ENCODE data around the gene MGA.
A peak's percentile ranks its signal among the peaks of the same experiment; 100 is the strongest.

Gene MGA

DNA sequence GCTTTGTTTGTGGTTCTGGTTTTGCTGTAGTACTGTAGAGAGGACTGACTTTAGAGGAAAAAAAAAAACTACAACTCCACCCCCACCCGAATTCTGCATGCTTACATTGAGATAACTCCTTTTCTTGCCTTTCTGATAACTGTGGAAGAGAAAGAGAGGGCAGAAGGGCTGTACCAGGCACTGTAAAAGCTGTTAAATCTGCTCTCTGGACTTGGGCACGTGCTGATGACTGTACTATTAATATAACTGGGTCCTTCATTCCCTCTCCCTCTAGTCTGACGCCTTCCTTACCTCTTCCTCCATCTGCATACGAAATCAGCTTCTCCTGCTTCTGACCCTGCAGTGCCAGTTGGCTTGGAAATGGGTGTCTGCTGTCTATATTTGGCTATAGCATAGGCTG, 129.0 kb downstream of the MGA start:
- no peak for DNase-seq

DNA sequence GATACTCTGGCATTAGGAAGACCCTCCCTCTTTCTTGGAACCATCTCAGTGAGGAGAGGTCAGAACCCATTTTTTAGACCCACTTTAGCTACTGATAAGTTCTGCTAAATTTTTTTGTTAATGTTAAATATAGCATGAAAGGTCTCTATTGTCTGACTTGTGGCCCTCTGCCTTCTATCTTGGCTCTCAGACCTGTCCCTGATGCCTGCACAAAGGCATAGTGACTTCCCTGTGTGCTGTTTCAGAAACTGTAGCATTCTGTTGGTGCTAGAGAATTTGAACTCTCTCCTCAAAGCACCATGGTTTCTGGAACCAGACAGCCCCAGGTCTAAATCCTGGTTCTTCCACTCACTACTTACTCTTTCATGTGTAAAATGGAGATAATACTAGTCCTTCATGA, 129.5 kb downstream of the MGA start:
- no peak for DNase-seq

DNA sequence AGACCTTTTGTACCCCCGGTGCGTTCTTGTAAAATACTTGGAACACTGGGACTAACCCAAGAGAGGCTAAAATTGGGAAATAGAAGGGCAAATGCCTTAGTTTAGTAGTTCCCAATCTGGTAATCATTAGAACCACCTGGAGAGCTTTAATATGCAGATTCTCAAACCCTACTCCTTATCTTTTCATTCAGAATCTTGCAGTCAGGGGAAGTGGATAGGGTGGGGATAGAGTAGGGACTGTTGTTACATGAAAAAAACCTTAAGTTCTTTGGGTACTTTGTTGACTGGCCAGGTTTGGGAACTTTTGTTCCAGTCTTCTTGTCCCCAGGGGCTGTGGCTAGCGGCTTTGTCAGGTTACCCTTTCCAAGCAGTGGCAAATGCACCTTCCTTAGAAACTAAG, 130.0 kb downstream of the MGA start:
- no peak for DNase-seq

DNA sequence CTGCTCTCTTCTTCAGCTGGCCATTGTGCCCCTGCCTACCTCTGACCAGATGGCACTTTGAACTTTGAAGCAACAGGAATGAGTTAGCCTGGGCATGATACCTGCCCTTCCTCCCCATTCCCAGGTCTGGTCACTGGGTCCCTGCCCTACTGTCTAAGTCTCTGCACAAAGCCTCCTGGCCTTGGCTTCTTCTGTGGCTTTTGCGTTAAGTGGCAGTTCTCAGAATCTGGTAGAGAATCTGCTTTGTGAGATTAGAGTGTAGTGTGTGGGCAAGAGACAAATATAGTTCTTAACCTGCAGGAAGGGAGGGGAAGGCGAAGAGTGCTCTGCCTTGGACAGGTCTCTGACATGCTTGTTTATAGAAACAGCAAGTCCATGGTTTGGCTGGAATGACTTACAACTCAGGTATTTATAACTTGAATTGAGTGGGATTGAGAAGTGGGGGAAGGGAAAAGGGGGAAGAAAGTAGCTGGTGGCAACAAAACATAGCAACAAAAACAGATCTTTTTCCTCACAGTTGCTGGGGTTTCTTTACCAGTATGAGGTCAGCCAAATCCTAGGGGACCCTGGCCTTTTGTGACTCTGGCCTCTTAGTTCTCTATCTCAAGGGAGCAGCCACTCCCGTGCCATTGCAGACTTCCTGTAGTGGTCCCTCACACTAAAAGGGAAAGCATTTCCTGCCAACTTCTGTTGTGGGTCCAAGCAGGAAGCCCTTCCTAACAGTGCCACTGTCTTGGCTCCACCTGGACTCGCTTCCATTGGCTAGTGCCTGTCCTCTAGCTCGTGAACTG, 130.7 kb downstream of the MGA start:
- no peak for DNase-seq

DNA sequence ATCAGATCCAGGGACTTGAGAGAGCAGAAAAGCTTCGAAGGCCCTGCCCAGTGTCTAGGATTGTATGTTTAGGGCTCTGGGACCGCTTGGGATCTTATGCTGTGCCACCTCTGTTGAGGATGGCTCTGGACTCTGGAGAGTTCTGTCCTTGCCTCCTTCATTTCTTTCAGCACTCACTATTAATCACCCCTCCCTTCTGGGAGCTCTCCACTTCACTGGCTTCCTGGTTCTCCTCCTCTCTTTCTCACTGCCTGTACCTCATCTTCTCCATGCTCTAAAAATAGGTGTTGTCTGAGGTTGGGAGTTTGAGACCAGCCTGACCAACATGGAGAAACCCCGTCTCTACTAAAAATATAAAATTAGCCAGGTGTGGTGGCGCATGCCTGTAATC, 131.3 kb downstream of the MGA start:
- DNase-seq, result no peak

DNA sequence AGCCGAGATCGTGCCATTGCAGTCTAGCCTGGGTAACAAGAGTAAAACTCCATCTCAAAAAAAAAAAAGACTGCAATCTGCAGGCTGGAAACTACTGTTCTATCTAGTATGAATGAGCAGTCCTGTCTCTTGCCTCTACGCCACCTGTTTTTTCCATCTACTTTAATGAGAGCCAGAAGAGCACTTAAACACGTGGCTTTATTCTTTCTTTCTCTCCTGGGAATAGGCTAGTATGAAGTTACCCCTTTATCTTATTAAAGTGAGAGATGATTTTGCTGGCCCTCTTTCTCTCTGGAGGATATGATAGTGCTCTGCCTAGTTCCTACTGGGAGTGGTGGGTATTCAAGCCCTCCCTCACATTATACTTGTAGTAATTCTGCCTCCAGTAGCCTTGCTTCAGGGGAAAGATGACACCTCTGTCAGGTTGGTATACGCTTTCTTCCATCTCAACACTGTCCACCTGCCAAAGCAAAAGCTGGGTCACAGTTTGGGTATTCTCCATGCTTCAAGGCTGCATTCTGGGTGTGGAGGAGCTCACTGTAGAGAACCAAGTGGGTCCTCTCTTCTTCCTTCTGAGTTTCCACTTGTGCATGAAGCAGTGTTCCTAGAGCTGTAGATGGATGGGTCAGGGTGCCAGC, 131.9 kb downstream of the MGA start:
- no peak for DNase-seq

DNA sequence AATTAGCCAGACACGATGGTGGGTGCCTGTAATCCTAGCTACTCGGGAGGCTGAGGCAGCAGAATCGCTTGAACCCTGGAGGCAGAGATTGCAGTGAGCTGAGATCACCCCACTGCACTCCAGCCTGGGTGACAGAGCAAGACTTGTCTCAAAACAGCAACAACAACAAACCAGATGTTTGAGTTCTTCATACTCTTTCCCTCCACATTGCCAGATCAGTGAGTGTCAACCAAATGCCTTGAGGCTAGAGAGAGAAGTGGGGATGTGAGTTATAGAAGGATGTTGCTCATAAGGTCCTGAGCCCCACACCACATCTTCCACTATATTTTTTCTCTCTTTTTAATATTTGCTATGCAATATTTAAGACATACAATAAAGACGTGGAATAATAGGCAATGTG, 133.9 kb downstream of the MGA start:
- no peak for DNase-seq

DNA sequence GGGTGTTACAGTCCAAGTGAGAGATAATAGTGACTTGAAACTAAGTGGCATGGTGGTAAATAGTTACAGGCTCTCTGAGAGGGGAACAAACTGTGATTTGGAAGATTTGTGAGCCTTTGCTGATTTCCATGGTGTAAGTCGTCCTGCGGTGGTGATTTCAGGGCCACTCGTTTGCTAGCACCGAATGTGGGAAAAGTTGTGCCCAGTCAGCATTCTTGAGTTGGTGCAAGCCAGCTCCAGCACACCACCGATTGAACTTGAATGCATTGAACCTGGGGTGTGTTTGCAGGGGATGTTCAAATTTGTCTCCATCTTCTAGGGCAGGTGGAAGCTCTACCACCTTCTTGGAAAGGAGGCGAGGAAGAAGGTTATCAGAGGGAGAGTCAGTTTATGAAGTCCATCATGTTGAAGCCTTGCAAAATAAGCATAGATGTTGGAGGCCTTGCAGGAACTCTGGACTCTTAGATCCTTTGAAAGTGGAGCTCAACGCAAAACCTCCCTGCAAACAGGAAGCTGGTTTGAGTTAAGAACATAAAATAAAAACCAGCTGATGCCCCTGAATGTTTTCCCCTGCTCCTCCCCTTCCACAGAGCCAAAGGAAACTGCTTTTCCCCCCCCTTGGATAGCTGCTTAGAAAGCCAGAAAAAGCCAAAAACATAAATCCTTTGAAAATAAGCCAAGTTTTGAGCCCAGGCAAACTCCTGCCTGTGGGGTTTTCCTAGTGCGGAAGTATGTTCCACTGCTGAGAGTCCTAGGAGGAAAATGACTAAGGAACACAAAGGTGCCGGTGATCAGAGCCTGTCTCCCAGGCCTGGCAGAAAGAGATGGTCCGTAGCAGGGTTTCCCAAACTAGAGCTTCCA, 136.0 kb downstream of the MGA start:
- DNase-seq, result no peak

DNA sequence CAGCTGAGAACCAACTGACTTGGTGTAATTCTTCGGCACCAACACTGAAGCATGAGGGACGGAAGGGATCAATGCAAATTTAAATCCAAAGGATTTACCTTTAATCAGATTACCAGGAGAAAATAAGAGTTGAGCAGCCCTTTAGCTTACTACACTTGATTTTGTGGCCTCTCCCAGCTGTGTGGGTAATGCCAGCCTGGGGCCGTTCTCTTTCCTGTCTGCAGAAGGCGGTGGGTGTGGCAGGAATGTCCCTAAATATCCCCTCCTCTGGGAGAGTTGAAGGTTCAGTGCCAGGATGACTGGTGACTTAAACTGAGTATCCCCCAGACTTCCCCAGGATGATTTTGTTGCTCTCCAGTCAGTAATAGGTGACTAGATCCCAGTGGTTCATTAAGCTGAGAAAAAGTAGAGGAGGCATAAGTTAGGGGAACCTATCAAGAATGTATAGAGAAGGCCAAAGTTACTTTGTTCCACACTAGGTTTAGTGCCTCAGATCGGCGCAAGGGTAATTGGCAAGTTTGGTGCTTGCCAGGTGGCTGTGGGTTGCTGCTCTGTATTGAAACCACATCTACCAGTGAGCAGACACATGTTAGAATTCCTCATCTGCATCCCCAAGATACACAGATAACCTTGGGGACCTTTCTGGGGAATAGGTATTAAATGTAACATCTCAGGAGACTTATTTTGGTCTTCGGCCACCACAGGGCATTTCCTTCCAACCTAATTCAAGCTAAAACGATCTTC, 137.2 kb downstream of the MGA start:
- peak; percentile 60 for DNase-seq

DNA sequence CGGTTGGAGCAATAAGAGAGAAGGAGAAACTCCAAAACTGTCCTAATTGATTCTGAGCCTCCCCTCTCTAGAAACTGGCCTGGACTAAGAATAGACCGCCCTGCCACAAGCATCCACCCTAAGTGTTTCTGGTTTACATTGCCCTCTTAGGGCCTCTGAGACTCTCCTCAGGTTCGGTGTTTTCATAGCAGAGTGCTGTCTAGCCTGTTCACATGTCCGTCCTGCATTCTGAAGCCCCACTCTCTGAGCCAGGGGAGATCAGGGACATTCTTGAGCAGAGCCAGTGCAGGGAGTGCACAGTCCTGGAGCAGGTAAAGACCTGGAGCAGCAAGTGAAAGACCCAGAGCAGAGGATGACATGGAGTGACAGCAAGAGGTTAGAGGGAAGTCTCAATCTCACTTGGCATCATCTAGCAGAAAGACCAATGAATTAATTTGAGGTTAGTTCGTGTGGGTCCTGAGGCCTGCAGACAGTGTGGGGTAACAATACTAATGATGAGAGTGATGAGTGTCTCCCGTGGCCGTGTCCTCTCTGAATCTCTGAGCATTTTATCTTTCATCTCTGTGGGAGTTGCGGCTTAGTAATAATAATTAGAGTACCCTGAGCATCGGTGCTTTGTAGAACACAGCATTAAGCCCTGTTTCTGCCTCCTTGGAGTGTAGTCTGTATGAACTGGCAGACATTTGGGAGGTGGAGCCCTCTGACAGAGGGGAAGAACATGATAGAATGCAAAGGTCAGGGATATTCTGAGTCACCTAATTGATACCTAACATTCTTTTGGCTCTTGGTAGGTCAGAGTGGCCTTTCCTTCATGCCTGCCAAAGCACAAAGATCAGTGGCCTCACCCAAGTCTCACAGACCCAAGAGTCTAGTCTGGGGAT, 138.6 kb downstream of the MGA start:
- DNase-seq, result no peak

DNA sequence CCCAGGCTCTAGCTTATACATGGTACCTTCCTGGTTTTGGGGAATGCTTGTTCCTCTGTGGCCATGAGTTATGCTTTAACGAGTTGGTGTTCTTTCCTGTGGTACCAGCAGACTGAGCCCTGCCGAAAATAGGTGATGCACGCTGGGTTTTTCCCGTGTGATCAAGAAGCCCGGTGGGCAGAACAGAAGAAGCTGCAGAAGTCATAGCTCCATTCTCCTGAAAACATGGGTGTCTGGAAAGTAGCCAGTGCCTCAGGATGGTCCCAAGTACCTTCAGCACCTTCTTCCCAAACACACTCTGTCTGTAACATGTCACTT, 139.2 kb downstream of the MGA start:
- DNase-seq, result no peak

DNA sequence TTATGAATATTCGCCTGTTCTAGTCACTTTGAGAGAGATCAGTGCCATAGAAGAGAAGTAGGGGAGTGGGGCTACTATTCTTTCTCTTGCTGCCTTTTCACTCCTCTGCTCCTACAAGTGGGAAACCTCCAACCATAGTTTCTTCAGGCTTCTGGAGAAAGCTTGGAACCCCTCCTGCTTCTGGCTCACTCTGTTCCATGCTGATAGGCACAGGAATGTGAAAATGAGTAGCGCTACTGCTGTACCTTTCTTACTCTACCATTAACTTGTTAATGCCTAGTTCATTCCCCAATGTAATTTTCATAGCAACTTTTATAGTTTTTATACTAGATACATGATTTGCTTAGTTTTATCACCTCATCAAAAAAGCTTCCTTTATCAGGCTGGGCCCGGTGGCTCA, 141.0 kb downstream of the MGA start:
- DNase-seq, result no peak

DNA sequence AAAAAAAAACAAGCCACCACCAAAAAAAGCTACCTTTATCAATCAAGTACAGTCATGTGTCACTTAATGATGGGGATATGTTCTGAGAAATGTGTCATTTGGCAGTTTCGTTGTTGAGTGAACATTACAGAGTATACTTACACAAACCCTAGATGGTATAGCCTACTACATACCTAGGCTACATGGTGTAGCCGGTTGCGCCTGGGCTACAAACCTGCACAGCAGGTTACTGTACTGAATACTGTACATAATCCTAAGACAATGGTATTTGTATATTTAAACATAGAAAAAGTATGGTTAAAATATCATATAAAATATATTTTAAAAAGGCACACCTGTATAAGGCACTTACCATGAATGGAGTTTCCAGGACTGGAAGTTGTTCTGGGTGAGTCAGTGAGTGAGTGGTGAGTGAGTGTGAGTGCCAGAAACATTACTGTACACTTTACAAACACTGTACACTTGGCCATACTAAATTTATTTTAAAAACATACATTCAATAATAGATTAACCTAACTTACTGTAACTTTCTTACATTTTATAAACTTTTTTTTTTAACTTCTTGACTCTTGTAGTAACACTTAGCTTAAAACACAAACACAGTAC, 141.7 kb downstream of the MGA start:
- DNase-seq, result no peak

DNA sequence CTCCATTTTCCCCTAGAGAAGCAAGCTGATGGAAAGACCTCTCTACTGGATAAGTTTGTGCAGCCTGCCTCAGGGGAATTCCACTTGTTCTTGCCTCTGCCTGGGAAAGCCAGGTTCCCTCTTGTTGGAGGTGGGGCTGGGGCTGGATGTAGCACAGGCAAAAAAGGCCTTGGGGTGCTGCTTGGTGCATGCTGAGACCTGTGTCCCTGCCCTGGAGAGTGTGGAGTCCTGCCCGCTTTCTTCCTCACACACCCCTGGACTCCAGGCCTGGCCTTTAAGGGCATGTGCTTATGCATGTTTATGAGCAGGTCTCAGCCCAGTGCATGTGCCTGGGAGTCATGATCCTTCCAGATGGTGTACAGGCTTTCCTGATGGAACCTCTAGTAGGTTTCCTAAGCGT, 144.2 kb downstream of the MGA start:
- no peak for DNase-seq

DNA sequence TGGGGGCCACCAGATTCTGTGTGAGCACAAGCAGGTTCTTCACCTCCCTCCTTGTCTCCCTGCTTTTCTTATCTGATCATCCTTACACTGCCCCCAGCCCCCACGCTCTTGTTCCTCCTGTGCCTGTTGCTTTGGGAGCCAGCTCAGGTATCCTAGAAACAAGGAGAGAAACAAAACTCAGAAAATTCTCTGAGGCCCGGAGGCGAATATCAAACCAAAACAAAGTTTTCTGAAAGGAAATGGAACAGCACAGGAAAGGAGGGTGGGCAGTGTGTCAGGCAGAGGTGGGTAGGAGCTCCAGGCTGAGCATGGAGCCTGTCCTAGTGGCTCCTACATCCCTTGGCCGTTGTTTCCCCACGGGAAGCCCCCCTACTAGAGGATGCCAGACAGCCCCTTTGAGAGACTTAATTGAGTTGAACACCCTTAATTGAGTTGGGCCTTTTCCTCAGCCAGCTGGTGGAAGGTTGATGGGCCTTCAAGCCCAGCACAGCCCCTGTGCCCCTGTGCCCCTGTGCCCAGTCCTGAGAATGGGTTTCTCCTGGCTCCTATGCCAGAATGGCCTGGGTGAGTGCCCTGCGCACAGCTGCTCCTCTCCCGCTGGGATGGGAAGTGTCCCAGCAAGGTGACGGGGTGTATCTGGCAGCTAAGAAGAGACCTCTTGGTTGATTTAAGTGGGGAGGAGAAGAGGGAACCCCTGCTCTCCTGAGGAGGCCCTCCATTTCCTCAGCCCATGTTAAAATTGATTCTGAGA, 144.9 kb downstream of the MGA start:
- no peak for DNase-seq

DNA sequence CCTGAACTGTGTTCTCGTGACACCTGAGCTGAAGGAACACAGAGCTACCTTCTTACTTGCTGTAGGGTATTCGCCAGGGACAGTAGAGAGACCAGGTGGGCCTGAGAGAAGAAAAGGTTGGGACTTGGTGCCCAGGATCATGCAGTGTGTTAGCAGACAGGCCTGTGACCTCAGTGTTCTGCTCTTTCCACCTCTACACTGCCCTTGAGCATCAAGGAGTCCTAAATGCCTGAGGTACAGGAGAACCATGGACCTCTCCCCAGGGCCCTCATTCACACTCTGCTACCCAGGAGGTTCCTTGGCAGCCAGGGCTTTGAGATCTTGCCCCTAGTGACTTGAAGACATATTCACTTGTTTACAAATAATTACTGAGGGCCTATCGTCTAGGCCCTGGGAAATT, 145.5 kb downstream of the MGA start:
- DNase-seq, result no peak

DNA sequence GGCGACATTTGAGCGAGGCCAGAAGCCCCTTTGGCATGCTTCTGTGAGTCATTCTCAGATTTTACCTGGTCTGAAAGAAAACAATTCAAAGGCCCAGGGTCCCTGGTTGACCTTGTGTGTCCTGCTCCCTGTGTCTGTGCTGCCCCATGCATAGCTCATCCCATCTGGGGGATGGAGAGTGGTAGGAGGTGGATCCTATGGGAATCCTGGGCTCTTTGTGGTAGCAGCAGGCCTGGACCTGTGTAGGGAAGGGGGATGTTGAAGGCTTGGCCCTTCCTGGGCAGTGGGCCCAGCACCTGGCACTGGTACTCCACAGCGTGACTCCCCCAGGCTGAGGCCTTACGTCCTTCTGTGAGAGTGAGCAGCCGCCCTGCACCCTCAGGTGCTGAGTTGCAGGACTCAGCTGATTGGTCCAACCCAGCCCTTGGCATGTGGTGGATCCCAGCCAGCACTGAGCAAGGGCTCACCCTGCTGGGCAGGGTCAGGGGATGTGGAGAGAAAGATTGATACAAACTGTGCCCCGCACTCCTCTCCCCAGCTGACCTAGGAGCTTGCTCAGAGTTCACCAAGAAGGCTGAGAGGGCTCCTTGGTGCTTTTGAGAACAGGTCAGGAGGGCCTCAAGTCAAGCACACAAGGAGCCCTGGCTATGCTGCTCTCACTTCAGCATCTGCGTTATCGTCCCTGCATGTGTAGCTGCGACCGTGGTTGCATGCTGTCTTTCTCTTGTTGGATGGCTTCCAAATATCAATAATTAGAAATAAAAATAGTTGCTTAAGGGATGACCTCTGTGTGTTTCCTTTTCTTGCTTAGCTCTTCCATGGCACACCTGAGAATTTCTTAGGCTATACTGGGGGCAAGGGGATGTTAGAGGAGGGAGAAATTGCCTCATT, 146.3 kb downstream of the MGA start:
- no peak for DNase-seq

DNA sequence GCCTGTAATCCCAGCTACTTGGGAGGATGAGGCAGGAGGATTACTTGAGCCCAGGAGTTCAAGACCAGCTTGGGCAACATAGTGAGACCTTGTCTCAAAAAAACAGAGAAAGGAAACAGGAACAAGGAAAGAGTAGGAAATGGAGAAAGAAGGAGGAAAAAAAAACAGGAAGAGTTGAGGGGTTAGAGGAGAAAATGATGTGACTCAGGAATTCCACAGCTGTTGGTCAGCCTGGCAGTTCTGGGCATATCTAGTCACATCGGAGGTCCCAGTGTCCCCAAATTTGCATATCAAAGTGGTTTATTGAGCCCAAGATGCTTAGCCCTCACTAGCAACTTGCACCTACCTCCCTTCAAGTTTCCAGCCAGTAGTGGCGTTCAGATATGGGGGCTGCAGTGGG, 148.9 kb downstream of the MGA start:
- DNase-seq, result peak; percentile 21

DNA sequence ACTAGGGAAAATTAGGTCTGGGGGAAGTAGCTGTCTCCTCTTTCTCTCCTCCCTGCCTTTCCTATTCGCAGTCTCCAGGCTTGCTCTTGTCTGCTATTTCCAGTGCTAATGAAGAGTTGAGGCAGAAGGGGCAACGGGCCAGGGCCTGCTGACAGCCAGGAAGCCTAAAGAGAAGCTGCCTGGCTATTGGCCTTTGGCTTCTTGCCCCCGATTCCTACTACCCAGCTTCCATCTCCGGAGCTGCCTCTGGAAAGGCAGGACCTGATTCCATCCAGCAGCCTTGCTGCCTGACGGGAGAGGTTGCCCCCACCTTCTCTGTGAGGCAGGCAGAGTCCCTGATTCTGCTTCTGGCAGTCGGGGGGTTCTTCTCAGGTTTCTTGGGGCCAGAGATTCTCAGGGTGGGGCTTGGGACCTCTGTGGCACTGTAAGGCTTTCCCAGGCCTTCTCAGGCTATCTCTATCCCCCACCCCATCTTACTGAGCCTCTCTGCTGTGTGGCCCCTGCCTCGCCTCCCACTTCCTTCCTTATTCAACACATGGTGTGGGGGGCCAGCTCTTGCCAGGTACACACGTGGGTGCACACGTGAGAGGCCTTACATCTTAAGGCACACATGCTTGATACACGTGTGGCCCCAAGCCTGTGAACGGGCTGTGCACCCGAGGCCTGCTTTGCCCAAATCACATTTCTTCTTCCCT, 149.5 kb downstream of the MGA start:
- DNase-seq, result no peak

Data from inflammatory macrophage treated with lipopolysaccharide for 4 hours (primary cell).